SK-N-SH treated with all-trans-retinoic acid at 6 μM for 48 hours (cell line): ENCODE results near the gene CDK10.

Source experiments
- ATAC-seq: fragments of 200-7000 bp; cut with Tn5 transposase; 3 replicates; pipeline ENCODE4 v1.9.1; 2020; ENCODE audit warnings: mild to moderate bottlenecking, moderate library complexity
- ARNTL ChIP-seq: fragments of 450-650 bp; formaldehyde crosslinking; IDR thresholded peaks from 2 replicates; pipeline ENCODE4 v1.5.0; 2020; ENCODE audit warnings: low read depth, mild to moderate bottlenecking, moderate library complexity, borderline replicate concordance
- BACH2 ChIP-seq: fragments of 250-450 bp; sonication (Bioruptor Pico); IDR thresholded peaks from 2 replicates; pipeline ENCODE4 v1.9.0; 2021; ENCODE audit warnings: mild to moderate bottlenecking, borderline replicate concordance
- CSDC2 ChIP-seq: fragments of 250-450 bp; sonication (Bioruptor Pico); IDR thresholded peaks from 2 replicates; pipeline ENCODE4 v1.5.0; 2020; ENCODE audit warnings: mild to moderate bottlenecking, moderate library complexity
- CSRNP3 ChIP-seq: fragments of 250-450 bp; sonication (Bioruptor Pico); IDR thresholded peaks from 2 replicates; pipeline ENCODE4 v1.5.1; 2021; ENCODE audit warnings: mild to moderate bottlenecking, moderate library complexity
- ESRRG ChIP-seq: fragments of 250-450 bp; sonication (Bioruptor Pico); IDR thresholded peaks from 2 replicates; pipeline ENCODE4 v1.6.1; 2021; ENCODE audit warnings: mild to moderate bottlenecking
- GLIS3 ChIP-seq: fragments of 250-450 bp; sonication (Bioruptor Pico); IDR thresholded peaks from 2 replicates; pipeline ENCODE4 v1.5.0; 2020; ENCODE audit warnings: mild to moderate bottlenecking, moderate library complexity
- ISL1 ChIP-seq: fragments of 250-450 bp; sonication (Bioruptor Pico); IDR thresholded peaks from 2 replicates; pipeline ENCODE4 v2.1.2; 2022; ENCODE audit warnings: mild to moderate bottlenecking, moderate library complexity
- OSR1 ChIP-seq: fragments of 250-450 bp; sonication (Bioruptor Pico); IDR thresholded peaks from 2 replicates; pipeline ENCODE4 v1.8.0; 2022; ENCODE audit warnings: moderate library complexity, mild to moderate bottlenecking, inconsistent platforms
- POU6F1 ChIP-seq: fragments of 250-450 bp; sonication (Bioruptor Pico); IDR thresholded peaks from 2 replicates; pipeline ENCODE4 v1.8.0; 2021; ENCODE audit warnings: low read depth, mild to moderate bottlenecking, moderate library complexity, borderline replicate concordance
- TCF4 ChIP-seq: fragments of 250-450 bp; sonication (Bioruptor Pico); IDR thresholded peaks from 2 replicates; pipeline ENCODE4 v1.8.0; 2021; ENCODE audit warnings: mild to moderate bottlenecking, moderate library complexity, borderline replicate concordance
- TOX ChIP-seq: fragments of 250-450 bp; sonication (Bioruptor Pico); IDR thresholded peaks from 2 replicates; pipeline ENCODE4 v1.8.0; 2021; ENCODE audit warnings: mild to moderate bottlenecking, moderate library complexity, borderline replicate concordance
- TSHZ2 ChIP-seq: fragments of 250-450 bp; sonication (Bioruptor Pico); IDR thresholded peaks from 2 replicates; pipeline ENCODE4 v1.5.0; 2020; ENCODE audit warnings: mild to moderate bottlenecking, moderate library complexity
- ZC3H10 ChIP-seq: fragments of 250-450 bp; sonication (Bioruptor Pico); IDR thresholded peaks from 2 replicates; pipeline ENCODE4 v1.5.1; 2021; ENCODE audit warnings: mild to moderate bottlenecking, moderate library complexity
- ZFP3 ChIP-seq: fragments of 250-450 bp; sonication (Bioruptor Pico); IDR thresholded peaks from 2 replicates; pipeline ENCODE4 v1.5.0; 2020; ENCODE audit warnings: mild to moderate bottlenecking, moderate library complexity
- ZNF565 ChIP-seq: fragments of 450-650 bp; formaldehyde crosslinking; conservative IDR thresholded peaks from 2 replicates; pipeline ENCODE4 v1.5.0; 2020; ENCODE audit warnings: low read depth, mild to moderate bottlenecking, moderate library complexity
- ZNF70 ChIP-seq: fragments of 450-650 bp; formaldehyde crosslinking; IDR thresholded peaks from 2 replicates; pipeline ENCODE4 v1.5.0; 2020; ENCODE audit warnings: mild to moderate bottlenecking, moderate library complexity
- ZNF8 ChIP-seq: fragments of 450-650 bp; formaldehyde crosslinking; IDR thresholded peaks from 2 replicates; pipeline ENCODE4 v1.5.0; 2020; ENCODE audit warnings: mild to moderate bottlenecking, moderate library complexity
- TF ChIP-seq, protein P1 (sequence below): fragments of 250-450 bp; sonication (Bioruptor Pico); IDR thresholded peaks from 2 replicates; pipeline ENCODE4 v1.8.0; 2020; ENCODE audit warnings: mild to moderate bottlenecking, moderate library complexity, borderline replicate concordance

Gene CDK10

DNA sequence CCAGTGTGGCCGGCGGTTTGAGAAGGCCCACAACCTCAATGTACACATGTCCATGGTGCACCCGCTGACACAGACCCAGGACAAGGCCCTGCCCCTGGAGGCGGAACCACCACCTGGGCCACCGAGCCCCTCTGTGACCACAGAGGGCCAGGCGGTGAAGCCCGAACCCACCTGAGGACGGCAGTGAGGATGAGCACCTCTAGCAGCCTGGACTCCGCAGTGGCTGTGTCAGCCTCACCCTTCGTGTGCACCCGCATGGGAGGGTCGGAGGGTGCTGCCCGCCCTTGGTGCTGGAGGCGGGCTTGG lies 51.5 kb downstream of the CDK10 start:
- no peak for TF ChIP-seq ZC3H10 (CRISPR knock-in tag)
- TF ChIP-seq, all 23 proteins: peak for 0
- ATAC-seq, result no peak

GRCh38 chr16:89738538-89739317 lies 52.2 kb downstream of the CDK10 start:
- TF ChIP-seq OSR1 (CRISPR knock-in tag), result no peak
- no peak for TF ChIP-seq ESRRG (CRISPR knock-in tag)
- no peak for TF ChIP-seq ZNF70
- TF ChIP-seq CSDC2 (CRISPR knock-in tag), result no peak
- no peak for TF ChIP-seq ZFP3 (CRISPR knock-in tag)
- no peak for TF ChIP-seq POU6F1 (CRISPR knock-in tag)
- no peak for TF ChIP-seq CSRNP3 (CRISPR knock-in tag)
- no peak for TF ChIP-seq ISL1 (CRISPR knock-in tag)
- TF ChIP-seq ARNTL (CRISPR knock-in tag), result no peak
- TF ChIP-seq, protein P1, sequence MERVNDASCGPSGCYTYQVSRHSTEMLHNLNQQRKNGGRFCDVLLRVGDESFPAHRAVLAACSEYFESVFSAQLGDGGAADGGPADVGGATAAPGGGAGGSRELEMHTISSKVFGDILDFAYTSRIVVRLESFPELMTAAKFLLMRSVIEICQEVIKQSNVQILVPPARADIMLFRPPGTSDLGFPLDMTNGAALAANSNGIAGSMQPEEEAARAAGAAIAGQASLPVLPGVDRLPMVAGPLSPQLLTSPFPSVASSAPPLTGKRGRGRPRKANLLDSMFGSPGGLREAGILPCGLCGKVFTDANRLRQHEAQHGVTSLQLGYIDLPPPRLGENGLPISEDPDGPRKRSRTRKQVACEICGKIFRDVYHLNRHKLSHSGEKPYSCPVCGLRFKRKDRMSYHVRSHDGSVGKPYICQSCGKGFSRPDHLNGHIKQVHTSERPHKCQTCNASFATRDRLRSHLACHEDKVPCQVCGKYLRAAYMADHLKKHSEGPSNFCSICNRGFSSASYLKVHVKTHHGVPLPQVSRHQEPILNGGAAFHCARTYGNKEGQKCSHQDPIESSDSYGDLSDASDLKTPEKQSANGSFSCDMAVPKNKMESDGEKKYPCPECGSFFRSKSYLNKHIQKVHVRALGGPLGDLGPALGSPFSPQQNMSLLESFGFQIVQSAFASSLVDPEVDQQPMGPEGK (CRISPR knock-in tag), result no peak
- no peak for TF ChIP-seq GLIS3 (CRISPR knock-in tag)
- TF ChIP-seq TSHZ2 (CRISPR knock-in tag), result no peak
- TF ChIP-seq ZNF565 (CRISPR knock-in tag), result no peak
- TF ChIP-seq ZNF8 (CRISPR knock-in tag), result no peak
- TF ChIP-seq BACH2 (CRISPR knock-in tag), result no peak
- no peak for ATAC-seq

DNA sequence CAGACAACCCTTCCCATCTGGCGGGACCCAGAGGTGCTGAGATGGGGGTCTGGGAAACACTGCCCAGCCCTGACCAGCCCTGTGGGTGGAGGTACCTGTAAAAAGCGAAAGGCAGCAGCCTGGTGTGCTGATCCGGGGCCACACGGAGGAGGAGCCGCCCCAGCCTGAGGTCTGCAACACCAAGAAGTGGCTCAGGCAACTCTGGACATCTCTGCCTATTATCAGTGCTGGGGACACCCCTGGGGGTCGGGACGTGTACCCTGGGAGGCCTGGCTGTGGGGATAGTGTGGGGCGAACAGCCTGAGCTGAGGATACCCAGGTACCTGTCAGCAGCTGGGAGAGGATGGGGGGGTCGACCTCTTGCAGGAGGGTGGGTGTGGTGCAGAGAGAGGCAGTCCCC lies 52.9 kb downstream of the CDK10 start:
- TF ChIP-seq OSR1 (CRISPR knock-in tag) (no peak), BACH2 (CRISPR knock-in tag) (no peak), CSRNP3 (CRISPR knock-in tag) (no peak), TOX (CRISPR knock-in tag) (no peak), ZNF8 (CRISPR knock-in tag) (no peak), ESRRG (CRISPR knock-in tag) (no peak), TCF4 (CRISPR knock-in tag) (no peak)

More for the DNA sequence above, 52.9 kb downstream of the CDK10 start:
- ATAC-seq, result no peak
